ENCODE measurements around the gene USP11. TPM values are rescaled to one million over a fixed set of nuclear protein-coding genes. Genes with fewer than 3 reads are reported as not detected.

The USP11 gene
- total and polyA plus RNA-seq, 2 of the 4 experiments (the other 2 are of a cell fraction), result 33.5 to 59.7 TPM

GRCh38 chrX:47189906-47190305 lies 42.9 kb upstream of the USP11 start:
- Histone ChIP-seq H2BK15ac (ENCODE audit: low read depth, low read length) (no peak overlapping the region), H3K79me1 (ENCODE audit: low read depth in 1 of 2, low read length in 2 of 2) (peaks cover 5 to 21% of the 10 kb centered on the region in 2 experiments), H4K8ac (ENCODE audit: low read depth in 2 of 2, low read length in 2 of 2) (no peak overlapping the region), H3K9me1 (ENCODE audit: insufficient read depth, low read length) (no peaks in the 10 kb centered on the region), H3K36me3 (ENCODE audit: control insufficient read depth, insufficient read depth, low read length) (peaks cover 7% of the 10 kb centered on the region; the same call in 1 of the 2 replicates), H3K9me3 (ENCODE audit: control insufficient read depth, insufficient read depth, low read length) (no peaks in the 10 kb centered on the region), H4K5ac (ENCODE audit: low read depth, low read length) (no peak overlapping the region), H3K56ac (ENCODE audit: extremely low read depth, insufficient read depth, low read length) (no peak overlapping the region), H3K4me1 (ENCODE audit: control insufficient read depth, insufficient read depth, low read length) (peaks cover 2% of the 10 kb centered on the region), H2BK120ac (ENCODE audit: low read depth, low read length) (no peak overlapping the region), H4K91ac (ENCODE audit: insufficient read depth, low read depth, low read length) (no peak overlapping the region), H2AK9ac (replicated peaks; ENCODE audit: low read depth, low read length, poor library complexity) (no peak overlapping the region), H3K27ac (ENCODE audit: insufficient read depth, low read length) (no peak overlapping the region), H2AFZ (replicated peaks; ENCODE audit: low read length, poor library complexity) (no peak overlapping the region), H3K27me3 (ENCODE audit: control insufficient read depth, insufficient read depth, low read length) (peaks cover 2% of the 10 kb centered on the region; the same call in 1 of the 2 replicates), H2BK20ac (ENCODE audit: low read depth, low read length) (no peak overlapping the region), H3K4me3 (ENCODE audit: insufficient read depth, low read depth, low read length) (no peak overlapping the region), H3K18ac (ENCODE audit: low read depth, low read length) (no peak overlapping the region), H3K9ac (ENCODE audit: low read depth, low read length) (no peak overlapping the region), H3K4ac (ENCODE audit: low read depth, low read length) (no peak overlapping the region), H3K4me2 (ENCODE audit: low read depth, low read length) (no peak overlapping the region), H2AK5ac (ENCODE audit: low read depth, low read length) (no peak overlapping the region), H3K14ac (replicated peaks; ENCODE audit: low read depth, low read length) (no peak overlapping the region), H4K20me1 (ENCODE audit: insufficient read depth, low read length) (peaks cover 9% of the 10 kb centered on the region; the same call in 1 of the 2 replicates), H3K23ac (ENCODE audit: low read depth, low read length) (no peak overlapping the region), H2BK5ac (ENCODE audit: low read depth, low read length, poor library complexity, severe bottlenecking) (no peak overlapping the region)
- ChIA-PET POLR2A (ENCODE audit: unreplicated experiment) (no interaction called here), CTCF (no interaction called here)
- dilution Hi-C loops (cut with HindIII; ENCODE audit: low sequenced_read_pairs, unreplicated experiment), result no loop called here
- TF ChIP-seq NFE2L2 (IDR thresholded peaks at IDR 0.05; ENCODE audit: low read depth, low read length) (no peak), MXI1 (IDR thresholded peaks at IDR 0.05; ENCODE audit: borderline replicate concordance, low read depth, low read length) (no peak), CHD1 (IDR thresholded peaks at IDR 0.05; ENCODE audit: low read depth, low read length) (no peak), MAZ (IDR thresholded peaks at IDR 0.05; ENCODE audit: borderline replicate concordance, low read depth, low read length) (no peak), BHLHE40 (IDR thresholded peaks at IDR 0.05; ENCODE audit: low read depth, low read length) (no peak)
- BruUV-seq (replicated peaks), result no TSS peak
- no CpG with 5 or more reads among the region's 19 CpGs for WGBS, 2 experiments (ENCODE audit: extremely low coverage in 2 of 2, insufficient read length in 1 of 2)
- in situ Hi-C loops (cut with MboI; ENCODE audit: low sequenced_read_pairs), result loop anchor here (10.0 kb wide), 2 partner anchors 195 to 335 kb away; no protein-coding TSS in a partner anchor
- intact Hi-C loops (cut with micrococcal nuclease), result loop anchor here (5.0 kb wide), 2 partner anchors 292 to 452 kb away; partner anchors contain the start of gene ZNF41
- no peak for DNase-seq
- ATAC-seq (ENCODE audit: low read depth), result no peak

Measured in IMR-90 (cell line).